GM12874 (cell line): ENCODE data around the gene HDGFL1.

Experiments
- TF ChIP-seq, protein P1 (sequence below): IDR thresholded peaks from 2 replicates; pipeline ENCODE4 v1.5.1; 2011; ENCODE audit warnings: low read depth, mild to moderate bottlenecking, control low read depth, low read length, moderate library complexity; ENCODE audit not compliant: insufficient read depth

The HDGFL1 gene

DNA sequence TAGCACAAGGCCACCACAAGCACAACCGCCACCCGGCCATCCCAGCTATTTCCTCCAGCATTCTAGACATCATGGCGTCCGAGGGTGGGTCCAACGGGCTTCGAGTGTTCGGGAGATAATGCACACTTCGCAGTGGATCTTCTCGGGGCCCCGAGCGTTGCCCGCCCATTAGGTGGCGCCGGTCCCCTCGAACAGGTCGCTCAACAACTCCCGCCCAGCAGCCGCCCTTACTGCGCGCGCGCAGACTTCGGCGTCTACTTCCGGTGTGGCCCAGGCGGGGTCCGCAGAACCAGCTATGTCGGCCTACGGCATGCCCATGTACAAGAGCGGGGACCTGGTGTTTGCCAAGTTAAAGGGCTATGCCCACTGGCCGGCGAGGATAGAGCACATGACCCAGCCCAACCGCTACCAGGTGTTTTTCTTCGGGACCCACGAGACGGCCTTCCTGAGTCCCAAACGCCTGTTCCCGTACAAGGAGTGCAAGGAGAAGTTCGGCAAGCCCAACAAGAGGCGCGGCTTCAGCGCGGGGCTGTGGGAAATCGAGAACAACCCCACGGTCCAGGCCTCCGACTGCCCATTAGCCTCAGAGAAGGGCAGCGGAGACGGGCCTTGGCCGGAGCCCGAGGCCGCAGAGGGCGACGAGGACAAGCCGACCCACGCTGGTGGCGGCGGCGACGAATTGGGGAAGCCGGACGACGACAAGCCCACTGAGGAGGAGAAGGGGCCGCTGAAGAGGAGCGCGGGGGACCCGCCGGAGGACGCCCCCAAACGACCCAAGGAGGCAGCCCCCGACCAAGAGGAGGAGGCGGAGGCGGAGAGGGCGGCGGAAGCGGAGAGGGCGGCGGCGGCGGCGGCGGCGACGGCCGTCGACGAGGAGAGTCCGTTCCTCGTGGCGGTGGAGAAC lies at the start of gene HDGFL1:
TSS of gene HDGFL1 (plus strand) at position 286 of the 904 bp plus-strand sequence. CDS start at position 296, 10 bp downstream.
- TF ChIP-seq, protein P1, sequence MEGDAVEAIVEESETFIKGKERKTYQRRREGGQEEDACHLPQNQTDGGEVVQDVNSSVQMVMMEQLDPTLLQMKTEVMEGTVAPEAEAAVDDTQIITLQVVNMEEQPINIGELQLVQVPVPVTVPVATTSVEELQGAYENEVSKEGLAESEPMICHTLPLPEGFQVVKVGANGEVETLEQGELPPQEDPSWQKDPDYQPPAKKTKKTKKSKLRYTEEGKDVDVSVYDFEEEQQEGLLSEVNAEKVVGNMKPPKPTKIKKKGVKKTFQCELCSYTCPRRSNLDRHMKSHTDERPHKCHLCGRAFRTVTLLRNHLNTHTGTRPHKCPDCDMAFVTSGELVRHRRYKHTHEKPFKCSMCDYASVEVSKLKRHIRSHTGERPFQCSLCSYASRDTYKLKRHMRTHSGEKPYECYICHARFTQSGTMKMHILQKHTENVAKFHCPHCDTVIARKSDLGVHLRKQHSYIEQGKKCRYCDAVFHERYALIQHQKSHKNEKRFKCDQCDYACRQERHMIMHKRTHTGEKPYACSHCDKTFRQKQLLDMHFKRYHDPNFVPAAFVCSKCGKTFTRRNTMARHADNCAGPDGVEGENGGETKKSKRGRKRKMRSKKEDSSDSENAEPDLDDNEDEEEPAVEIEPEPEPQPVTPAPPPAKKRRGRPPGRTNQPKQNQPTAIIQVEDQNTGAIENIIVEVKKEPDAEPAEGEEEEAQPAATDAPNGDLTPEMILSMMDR, result no peak

DNA sequence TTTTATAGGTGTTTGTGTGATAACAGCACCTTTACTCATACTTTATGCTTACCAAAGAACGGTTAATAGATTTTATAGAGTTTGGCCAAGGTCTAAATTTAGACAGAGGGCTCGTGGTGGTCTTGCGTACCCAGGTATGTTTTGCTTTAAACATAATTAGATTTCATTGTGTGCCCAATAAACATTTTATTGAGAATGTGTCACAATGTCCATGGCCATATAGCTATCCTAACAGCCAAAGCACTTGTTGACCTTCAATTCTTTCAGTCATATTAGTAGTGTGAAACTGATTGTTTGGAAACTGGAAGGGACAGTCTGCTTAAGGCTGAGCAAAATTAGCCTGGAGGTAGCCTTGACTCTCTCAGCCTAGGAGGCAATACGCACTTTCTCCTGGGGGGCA lies 48.3 kb upstream of the HDGFL1 start:
- TF ChIP-seq, protein P1, result no peak

DNA sequence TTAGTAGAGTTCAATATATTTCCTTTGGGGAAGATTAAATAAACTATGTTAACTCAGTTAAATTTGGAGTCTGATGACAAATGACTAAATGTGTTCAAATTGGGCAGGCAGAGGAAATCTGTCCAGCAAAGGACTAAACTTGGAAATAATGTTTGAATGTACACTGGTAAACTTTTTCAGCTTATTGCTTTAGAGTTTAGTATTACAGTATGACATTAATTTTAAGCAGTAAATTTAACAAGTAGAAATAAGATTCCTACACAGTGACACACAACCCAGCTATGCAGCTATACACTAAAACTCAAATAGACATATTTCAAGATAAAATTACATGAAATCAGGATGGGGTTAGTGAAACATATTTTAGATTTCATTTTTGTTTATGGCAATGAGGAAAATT lies 42.6 kb upstream of the HDGFL1 start:
- TF ChIP-seq, protein P1, result no peak

DNA sequence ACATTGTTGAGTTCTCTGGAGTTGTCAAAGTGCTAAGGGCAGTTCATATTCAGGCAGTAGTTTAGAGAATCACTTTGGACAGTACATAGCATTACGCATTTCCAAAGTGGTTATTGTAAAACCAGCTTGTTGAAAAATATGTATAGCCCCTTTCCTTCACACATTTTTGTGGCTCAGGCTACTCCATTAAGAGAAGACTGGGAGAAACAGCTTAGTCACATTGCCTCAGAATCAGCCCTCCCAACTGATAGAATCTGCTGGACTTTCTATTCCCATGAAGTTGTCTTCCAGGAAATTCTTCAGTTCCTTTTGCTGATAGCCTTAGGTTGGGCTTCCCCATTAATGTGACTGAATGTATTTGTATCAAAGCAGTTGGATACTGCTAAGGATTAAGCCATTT lies 39.5 kb upstream of the HDGFL1 start:
- TF ChIP-seq, protein P1, result no peak

DNA sequence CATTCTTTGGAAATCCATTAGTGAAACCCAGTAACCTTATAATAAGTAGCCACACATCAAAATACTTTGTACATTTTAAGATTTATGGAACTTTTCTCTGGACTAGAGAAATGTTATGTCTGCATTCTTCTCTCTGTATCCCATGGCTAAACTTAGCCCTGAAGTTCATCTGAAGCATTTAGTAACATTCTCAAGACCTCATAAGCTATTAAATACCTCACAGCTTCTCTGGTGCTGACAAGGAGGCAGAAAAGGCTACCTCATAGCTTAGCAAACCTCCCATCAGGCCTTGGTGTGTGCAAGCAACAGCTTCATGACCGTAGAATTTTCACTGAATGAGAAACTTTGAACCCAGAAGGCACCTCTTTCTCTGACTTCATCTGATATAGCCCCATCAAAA lies 38.9 kb upstream of the HDGFL1 start:
- TF ChIP-seq, protein P1, result no peak

DNA sequence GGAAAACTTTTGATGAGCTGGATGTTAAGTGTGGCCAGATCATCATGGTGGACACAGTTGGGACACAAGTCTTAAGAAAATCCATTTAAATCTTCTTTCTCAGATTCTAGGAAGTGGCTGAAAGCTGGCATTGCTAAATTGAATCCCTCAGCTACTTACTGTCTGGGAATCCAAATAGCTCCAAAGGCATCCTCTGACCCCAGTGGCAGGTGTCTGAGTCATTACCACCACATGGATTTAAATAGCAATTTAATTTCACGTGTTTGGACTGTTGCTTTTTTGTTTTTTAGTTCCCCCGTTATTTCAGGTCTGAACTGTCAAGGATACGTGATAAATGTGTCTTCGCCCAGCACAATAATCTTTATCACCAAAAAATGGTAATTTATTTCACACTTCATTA lies 33.2 kb upstream of the HDGFL1 start:
- TF ChIP-seq, protein P1, result no peak

DNA sequence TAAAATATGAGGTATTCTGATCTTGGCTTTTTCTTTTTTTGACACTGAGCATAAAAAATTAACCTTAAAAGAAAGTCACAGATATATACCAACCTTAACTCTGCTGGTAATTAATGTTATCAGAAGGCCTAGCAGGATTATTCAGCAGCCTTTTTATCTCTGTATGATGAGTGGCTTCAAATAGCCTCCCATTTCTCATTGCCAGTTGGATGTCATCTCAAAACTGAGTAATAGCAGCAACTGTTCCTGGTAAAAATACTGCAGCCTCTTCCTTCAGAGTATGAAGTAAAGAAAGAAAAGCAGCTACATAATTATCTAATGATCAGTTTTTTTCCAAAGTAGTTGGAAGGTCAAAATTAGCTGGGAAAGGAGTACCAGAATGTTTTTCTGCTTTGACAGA lies 24.9 kb upstream of the HDGFL1 start:
- TF ChIP-seq, protein P1, result no peak
